ENCODE results near the gene SLC25A13. TPM values are rescaled to one million over a fixed set of nuclear protein-coding genes. Genes with fewer than 3 reads are reported as not detected.

The SLC25A13 gene
- total RNA-seq, 1 experiment from 2014 or later: 71.7 TPM

- Histone ChIP-seq H3K4me1 (ENCODE audit: insufficient read depth, low read length) (no peaks in the 10 kb centered on the region), H3K56ac (ENCODE audit: insufficient read length, low read depth, low read length) (no peak overlapping the region), H2BK5ac (ENCODE audit: insufficient read length, low read length) (no peak overlapping the region), H3K27ac (ENCODE audit: insufficient read length, low read depth, low read length) (no peak overlapping the region), H3K23ac (ENCODE audit: insufficient read length, low read depth, low read length) (no peak overlapping the region), H4K20me1 (ENCODE audit: control insufficient read depth, insufficient read depth, insufficient read length) (no peaks in the 10 kb centered on the region), H2AK5ac (ENCODE audit: insufficient read length, low read length) (no peak overlapping the region), H3K18ac (ENCODE audit: insufficient read length, low read depth, low read length) (no peak overlapping the region), H3K9me3 (ENCODE audit: control insufficient read depth, low read depth, low read length) (no peaks in the 10 kb centered on the region), H4K5ac (ENCODE audit: insufficient read length, low read depth, low read length) (no peak overlapping the region), H3K23me2 (ENCODE audit: insufficient read length, low read depth, low read length, poor library complexity, severe bottlenecking) (no peaks in the 10 kb centered on the region), H4K91ac (ENCODE audit: insufficient read length, low read depth, low read length) (no peak overlapping the region), H2BK20ac (ENCODE audit: low read depth, low read length, poor library complexity, severe bottlenecking) (no peak overlapping the region), H3K14ac (ENCODE audit: insufficient read depth, low read length) (no peak overlapping the region), H2AFZ (ENCODE audit: low read length) (no peak overlapping the region), H3K79me2 (ENCODE audit: insufficient read depth, low read length) (no peaks in the 10 kb centered on the region), H2BK15ac (ENCODE audit: low read depth, low read length) (no peak overlapping the region), H4K8ac (replicated peaks; ENCODE audit: insufficient read length, low read depth, low read length) (no peak overlapping the region), H3K4ac (ENCODE audit: low read depth, low read length) (no peak overlapping the region), H2BK12ac (ENCODE audit: insufficient read length, low read depth, low read length) (no peak overlapping the region), H3T11ph (ENCODE audit: low read length) (no peak overlapping the region), H2BK120ac (ENCODE audit: low read depth, low read length, poor library complexity, severe bottlenecking) (no peak overlapping the region), H3K4me2 (ENCODE audit: insufficient read depth, insufficient read length, low read length) (no peak overlapping the region), H3K9ac (ENCODE audit: extremely low read depth, insufficient read length, low read length) (no peak overlapping the region), H3K79me1 (ENCODE audit: insufficient read depth, low read depth, low read length, poor library complexity, severe bottlenecking) (no peaks in the 10 kb centered on the region), H3K27me3 (ENCODE audit: insufficient read depth, low read length) (no peaks in the 10 kb centered on the region)
- no peak overlapping the region for H3K27ac Mint-ChIP-seq
- H3K9me3 Mint-ChIP-seq: no peaks in the 10 kb centered on the region
- H3K36me3 Mint-ChIP-seq (ENCODE audit: insufficient read depth in 1 of 3, low read depth in 3 of 3): no peaks in the 10 kb centered on the region
- no peak for TF ChIP-seq CTCF (conservative IDR thresholded peaks at IDR 0.05)
- DNase-seq: no peak
- H3K4me3 Mint-ChIP-seq: no peak overlapping the region
- H3K27me3 Mint-ChIP-seq (ENCODE audit: low read depth): peaks cover 15% of the 10 kb centered on the region
- WGBS (ENCODE audit: extremely low coverage, insufficient read length, low lambda C conversion rate): no CpG with 5 or more reads among the region's 3 CpGs
- H3K4me1 Mint-ChIP-seq: peaks cover 3% of the 10 kb centered on the region in 2 experiments; a peak in 3 of 4 replicates
Observed at GRCh38 chr7:96349572-96349971, 27.7 kb upstream of the SLC25A13 start.

All from H9 (cell line).